Hippocampal formation (tissue), 2 donors: ENCODE results near the gene ZBTB47.

Experiments used
- DNase-seq, 2 donors: peaks; one replicate each; lab custom pipeline; 2025; lab: John Stamatoyannopoulos, UW

Gene ZBTB47

GRCh38 chr3:42685363-42685881, 31.9 kb downstream of the ZBTB47 start, which contains the start of gene KLHL40:
KLHL40 (plus strand) TSS chr3:42685537; CDS start chr3:42685619, 82 bp downstream.
- DNase-seq: no peak

- no peak for DNase-seq
These were observed 32.7 kb downstream of the ZBTB47 start for GRCh38 chr3:42685891-42686820.

GRCh38 chr3:42686832-42687650, 33.5 kb downstream of the ZBTB47 start:
- no peak for DNase-seq

- no peak for DNase-seq
These were observed 34.5 kb downstream of the ZBTB47 start for GRCh38 chr3:42688016-42688415.

GRCh38 chr3:42688487-42689420, 35.3 kb downstream of the ZBTB47 start:
- DNase-seq: no peak

- no peak for DNase-seq
These were observed 36.0 kb downstream of the ZBTB47 start for GRCh38 chr3:42689421-42690014.

GRCh38 chr3:42690191-42690590, 36.7 kb downstream of the ZBTB47 start:
- no peak for DNase-seq

- DNase-seq: no peak
These were observed 37.5 kb downstream of the ZBTB47 start for GRCh38 chr3:42690766-42691680.

GRCh38 chr3:42691816-42692666, 38.5 kb downstream of the ZBTB47 start:
- no peak for DNase-seq

- no peak for DNase-seq
These were observed 39.4 kb downstream of the ZBTB47 start for GRCh38 chr3:42692667-42693529.

- DNase-seq: no peak
These were observed 40.0 kb downstream of the ZBTB47 start for GRCh38 chr3:42693530-42693930.

- DNase-seq: no peak
These were observed 40.9 kb downstream of the ZBTB47 start for GRCh38 chr3:42694366-42694765.

- DNase-seq: no peak
These were observed 43.1 kb downstream of the ZBTB47 start for GRCh38 chr3:42696356-42697288.

GRCh38 chr3:42697289-42698051, 44.0 kb downstream of the ZBTB47 start:
- no peak for DNase-seq

GRCh38 chr3:42698216-42698910, 44.9 kb downstream of the ZBTB47 start:
- no peak for DNase-seq

- DNase-seq: no peak
These were observed 45.4 kb downstream of the ZBTB47 start for GRCh38 chr3:42698911-42699230.
